ENCODE data around the gene GDPD3.
"Not testable (repeated sequence)": the region's sequence is repeated elsewhere in the genome, so short reads cannot be mapped to it uniquely, and the experiment has no call there.

Gene GDPD3

DNA sequence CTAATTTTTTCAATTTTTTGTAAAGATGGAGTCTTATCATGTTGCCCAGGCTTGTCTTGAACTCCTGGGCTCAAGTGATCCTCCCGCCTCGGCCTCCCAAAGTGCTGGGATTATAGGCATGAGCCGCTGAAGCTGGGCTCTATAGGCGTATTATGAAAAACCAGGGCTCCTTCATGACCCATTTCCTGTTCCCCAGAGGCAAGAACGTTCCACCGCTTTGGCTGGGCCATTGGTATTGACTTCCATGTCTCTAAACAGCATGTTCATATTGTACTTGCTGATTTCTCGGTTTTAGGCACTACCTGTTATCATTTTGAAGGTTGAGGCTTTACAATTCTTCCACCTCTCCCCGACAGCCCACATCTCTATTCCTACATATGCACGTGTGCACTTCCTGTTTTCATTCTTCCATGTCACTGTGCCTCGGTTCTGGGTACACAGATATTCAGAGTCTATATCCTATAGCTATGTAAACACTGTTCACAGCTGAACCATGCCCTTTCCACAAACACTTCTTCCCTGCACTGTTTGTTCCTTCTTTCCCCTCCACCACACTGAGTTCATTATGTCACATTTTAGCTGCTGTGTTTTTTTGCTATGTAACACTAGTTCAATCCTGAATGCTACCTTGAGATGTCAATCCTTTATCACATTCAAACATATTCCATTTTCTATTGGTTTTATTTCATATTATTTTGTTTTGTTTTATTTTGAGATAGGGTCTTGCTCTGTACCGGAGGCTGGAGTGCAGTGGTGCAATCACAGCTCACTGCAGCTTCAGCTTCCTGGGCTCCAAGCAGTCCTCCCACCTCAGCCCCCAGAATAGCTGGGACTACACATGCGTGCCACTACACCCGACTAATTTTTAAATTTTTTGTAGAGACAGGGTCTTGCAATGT lies 26.5 kb upstream of the GDPD3 start:
- H3K4me1 ChIP-seq (ENCODE audit: insufficient read depth, low read length) = no peaks in the 10 kb centered on the region
- H3K36me3 ChIP-seq (ENCODE audit: insufficient read depth, low read length) = no peaks in the 10 kb centered on the region
- H3K9ac ChIP-seq (ENCODE audit: low read depth, low read length) = no peak overlapping the region
- H3K9me3 ChIP-seq (ENCODE audit: control insufficient read depth, insufficient read depth, low read length) = no peaks in the 10 kb centered on the region

DNA sequence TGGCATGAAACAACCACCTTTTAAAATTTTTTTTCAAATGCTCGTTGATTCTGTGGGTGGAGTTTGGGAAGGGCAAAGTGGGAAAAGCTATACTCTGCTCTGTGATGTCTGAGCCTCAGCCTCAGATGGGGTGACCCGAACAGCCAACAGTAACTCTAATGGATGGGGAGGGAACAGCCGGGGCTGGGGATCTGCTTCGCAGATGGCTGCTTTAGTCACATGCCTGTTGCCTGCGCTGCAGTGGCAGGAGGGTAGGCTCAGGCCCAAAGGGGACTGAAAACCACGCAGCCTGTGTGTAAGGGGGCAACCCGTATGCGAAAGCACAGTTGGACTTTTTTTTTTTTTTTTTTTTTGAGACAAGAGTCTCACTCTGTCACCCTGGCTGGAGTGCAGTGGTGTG lies 24.6 kb upstream of the GDPD3 start:
- H3K4me1 ChIP-seq (ENCODE audit: insufficient read depth, low read length) = no peaks in the 10 kb centered on the region

DNA sequence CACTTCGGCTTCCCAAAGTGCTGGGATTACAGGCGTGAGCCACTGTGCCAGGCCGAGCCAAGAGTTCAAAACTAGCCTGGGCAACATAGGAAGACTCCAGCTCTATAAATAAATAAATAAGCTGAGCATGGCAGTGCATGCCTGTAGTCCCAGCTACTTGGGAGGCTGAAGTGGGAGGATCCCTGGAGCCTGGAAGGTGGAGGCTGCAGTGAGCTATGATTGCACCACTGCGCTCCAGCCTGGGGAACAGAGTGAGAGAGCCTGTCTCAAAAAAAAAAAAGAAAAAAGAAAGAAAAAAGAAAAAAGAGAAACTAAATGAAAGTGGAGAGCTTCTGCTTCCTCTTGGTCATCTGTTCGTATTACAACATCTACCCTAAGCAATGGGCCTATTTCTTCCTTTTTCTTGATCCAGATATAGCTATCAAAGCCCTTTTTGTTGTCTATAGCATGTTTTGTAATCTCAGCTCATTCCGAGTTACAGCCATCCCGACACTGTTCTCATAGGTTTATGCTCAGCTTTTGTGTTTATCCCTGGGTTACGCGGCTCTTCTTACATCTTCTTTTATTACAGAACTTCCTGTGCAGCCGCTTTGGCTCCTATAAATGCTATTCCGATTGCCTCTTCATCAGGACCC lies 23.8 kb upstream of the GDPD3 start:
- Histone ChIP-seq H3K4me1 (ENCODE audit: insufficient read depth, low read length) (no peaks in the 10 kb centered on the region), H3K36me3 (ENCODE audit: insufficient read depth, low read length) (no peaks in the 10 kb centered on the region), H3K9ac (ENCODE audit: low read depth, low read length) (no peak overlapping the region), H3K9me3 (ENCODE audit: control insufficient read depth, insufficient read depth, low read length) (no peaks in the 10 kb centered on the region)

More for the DNA sequence above, 24.6 kb upstream of the GDPD3 start:
- Histone ChIP-seq H3K9ac (ENCODE audit: low read depth, low read length) (no peak overlapping the region), H3K9me3 (ENCODE audit: control insufficient read depth, insufficient read depth, low read length) (no peaks in the 10 kb centered on the region), H3K36me3 (ENCODE audit: insufficient read depth, low read length) (no peaks in the 10 kb centered on the region)

DNA sequence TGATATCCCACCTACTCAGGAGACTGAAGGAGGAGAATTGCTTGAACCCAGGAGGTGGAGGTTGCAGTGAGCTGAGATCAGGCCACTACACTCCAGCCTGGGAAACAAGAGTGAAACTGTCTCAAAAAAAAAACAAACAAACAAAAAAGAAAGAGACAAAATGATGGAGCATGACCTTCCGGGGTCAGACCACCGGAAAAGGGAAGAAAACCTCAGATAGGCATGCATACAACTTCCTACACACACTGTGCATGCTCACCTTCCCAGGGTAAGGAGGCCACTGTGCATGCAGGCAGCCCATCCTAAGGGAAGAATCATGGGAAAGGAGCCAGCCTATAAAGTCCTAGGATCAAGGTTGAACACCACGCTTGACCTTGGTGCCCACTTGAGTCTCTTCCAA lies 19.3 kb upstream of the GDPD3 start:
- Histone ChIP-seq H3K36me3 (ENCODE audit: insufficient read depth, low read length) (no peaks in the 10 kb centered on the region), H3K4me1 (ENCODE audit: insufficient read depth, low read length) (no peaks in the 10 kb centered on the region), H3K9ac (ENCODE audit: low read depth, low read length) (no peak overlapping the region), H3K9me3 (ENCODE audit: control insufficient read depth, insufficient read depth, low read length) (no peaks in the 10 kb centered on the region)

DNA sequence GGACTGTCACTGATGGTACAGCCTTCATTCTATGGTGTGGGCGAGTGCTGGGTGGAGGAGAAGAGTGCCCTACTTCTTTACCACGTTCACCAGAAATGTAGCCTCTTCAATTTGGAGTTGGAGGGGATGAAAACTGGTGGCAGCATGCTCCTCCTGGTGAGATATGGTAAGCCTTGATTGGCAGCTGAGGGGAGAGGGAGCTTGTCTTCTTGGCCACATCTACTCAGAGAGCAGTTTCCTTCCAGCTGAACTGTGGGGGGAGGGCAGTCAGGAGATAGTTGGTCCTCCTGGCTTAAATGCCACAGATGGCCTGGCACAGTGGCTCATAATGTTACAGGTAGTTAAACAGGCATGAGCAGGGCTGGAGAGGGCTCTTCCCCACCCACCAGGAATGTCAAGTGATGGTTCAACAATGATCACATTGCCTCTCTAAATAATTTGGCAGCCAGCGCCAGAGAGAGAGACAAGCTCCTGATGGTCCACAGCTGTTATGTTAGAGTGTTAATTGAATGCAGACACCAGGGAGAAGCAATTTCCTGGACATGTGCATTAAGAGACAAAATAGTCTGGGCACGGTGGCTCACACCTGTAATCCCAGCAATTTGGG lies 18.6 kb upstream of the GDPD3 start:
- Histone ChIP-seq H3K36me3 (ENCODE audit: insufficient read depth, low read length) (no peaks in the 10 kb centered on the region), H3K9ac (ENCODE audit: low read depth, low read length) (no peak overlapping the region), H3K4me1 (ENCODE audit: insufficient read depth, low read length) (no peaks in the 10 kb centered on the region), H3K9me3 (ENCODE audit: control insufficient read depth, insufficient read depth, low read length) (no peaks in the 10 kb centered on the region)

DNA sequence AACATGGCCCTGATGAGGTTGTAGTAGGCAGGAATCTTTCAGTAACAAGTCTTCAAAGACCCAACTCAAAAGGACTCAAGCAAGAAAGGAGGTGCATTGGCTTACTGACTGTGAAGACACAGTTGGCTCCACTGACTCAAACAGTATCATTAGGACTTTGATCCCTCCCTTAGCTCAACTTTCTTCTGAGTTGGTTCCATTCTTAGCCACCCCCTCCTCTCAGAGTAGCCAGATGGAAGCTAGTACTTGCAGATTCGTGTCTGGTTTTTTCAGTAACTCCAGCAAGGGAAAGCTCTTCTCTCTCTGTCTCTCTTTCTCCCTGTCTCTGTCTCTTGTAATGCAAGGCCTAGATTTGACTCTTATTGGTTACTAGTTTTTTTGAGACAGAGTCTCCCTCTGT lies 14.7 kb upstream of the GDPD3 start:
- no peaks in the 10 kb centered on the region for H3K36me3 ChIP-seq (ENCODE audit: insufficient read depth, low read length)
- no peaks in the 10 kb centered on the region for H3K4me1 ChIP-seq (ENCODE audit: insufficient read depth, low read length)
- H3K9ac ChIP-seq (ENCODE audit: low read depth, low read length) = no peak overlapping the region
- no peaks in the 10 kb centered on the region for H3K9me3 ChIP-seq (ENCODE audit: control insufficient read depth, insufficient read depth, low read length)

DNA sequence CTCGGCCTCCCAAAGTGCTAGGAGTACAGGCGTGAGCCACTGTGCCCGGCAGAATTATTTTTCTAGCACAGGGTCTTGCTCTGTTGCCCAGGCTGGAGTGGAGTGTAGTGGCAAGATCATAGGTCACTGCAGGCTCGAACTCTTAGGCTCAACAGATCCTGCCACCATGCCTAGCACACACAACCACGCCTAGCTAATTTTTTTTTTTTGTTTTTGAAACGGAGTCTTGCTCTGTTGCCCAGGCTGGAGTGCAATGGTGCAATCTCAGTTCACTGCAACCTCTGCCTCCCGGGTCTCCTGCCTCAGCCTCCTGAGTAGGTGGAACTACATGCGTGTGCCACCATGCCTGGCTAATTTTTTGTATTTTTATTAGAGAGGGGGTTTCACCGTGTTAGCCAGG lies 12.4 kb upstream of the GDPD3 start:
- not testable (repeated sequence) for H3K9me3 ChIP-seq (ENCODE audit: control insufficient read depth, insufficient read depth, low read length); H3K4me1 ChIP-seq (ENCODE audit: insufficient read depth, low read length); H3K36me3 ChIP-seq (ENCODE audit: insufficient read depth, low read length); H3K9ac ChIP-seq (ENCODE audit: low read depth, low read length)

DNA sequence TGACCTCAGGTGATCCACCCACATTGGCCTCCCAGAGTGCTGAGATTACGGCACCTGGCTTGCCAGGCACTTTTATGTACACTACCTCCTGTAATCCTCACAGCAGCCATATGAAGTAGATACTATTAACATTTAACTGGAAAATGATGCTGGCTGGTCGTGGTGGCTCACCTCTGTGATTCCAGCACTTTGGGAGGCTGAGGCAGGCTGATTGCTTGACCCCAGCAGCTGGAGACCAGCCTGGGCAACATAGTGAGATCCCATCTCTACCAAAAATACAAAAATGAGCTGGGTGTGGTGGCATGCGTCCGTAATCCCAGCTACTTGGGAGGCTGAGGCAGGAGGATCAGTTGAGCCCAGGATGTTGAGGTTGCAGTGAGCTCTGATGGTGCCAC lies 11.6 kb upstream of the GDPD3 start:
- H3K4me1 ChIP-seq (ENCODE audit: insufficient read depth, low read length) = no peaks in the 10 kb centered on the region
- no peaks in the 10 kb centered on the region for H3K36me3 ChIP-seq (ENCODE audit: insufficient read depth, low read length)
- no peaks in the 10 kb centered on the region for H3K9me3 ChIP-seq (ENCODE audit: control insufficient read depth, insufficient read depth, low read length)
- no peak overlapping the region for H3K9ac ChIP-seq (ENCODE audit: low read depth, low read length)

DNA sequence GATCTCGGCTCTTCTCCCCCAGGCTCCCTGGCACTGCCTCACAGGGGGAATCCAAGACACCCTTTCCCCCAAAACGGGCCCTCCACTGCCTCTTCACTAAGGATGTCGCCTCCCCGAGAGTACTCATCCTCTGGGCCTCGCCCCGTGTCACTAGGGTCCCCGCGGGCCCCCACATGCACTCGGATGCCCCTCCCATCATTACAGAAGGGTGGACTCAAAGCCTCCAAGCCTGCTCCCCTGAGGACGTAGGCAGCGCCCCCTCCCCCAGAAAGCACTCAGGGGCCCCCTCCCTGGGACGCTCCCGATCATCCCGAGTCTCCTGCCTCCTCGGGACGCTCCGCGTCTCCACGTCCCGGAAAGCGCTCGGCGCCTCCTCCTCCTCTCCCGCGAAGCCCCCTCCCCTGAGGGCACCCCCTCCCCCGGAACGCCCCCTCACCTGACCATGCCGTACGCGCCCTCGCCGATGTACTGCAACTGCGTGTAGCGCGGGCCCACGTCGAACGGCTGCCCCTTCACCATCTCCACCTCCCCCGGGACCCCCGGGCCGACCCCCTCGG lies 9.3 kb upstream of the GDPD3 start:
- Histone ChIP-seq H3K9me3 (ENCODE audit: control insufficient read depth, insufficient read depth, low read length) (no peaks in the 10 kb centered on the region), H3K9ac (ENCODE audit: low read depth, low read length) (peak overlapping the region; percentile 79), H3K36me3 (ENCODE audit: insufficient read depth, low read length) (peaks cover 3% of the 10 kb centered on the region; the same call in 1 of the 2 replicates), H3K4me1 (ENCODE audit: insufficient read depth, low read length) (no peaks in the 10 kb centered on the region)

DNA sequence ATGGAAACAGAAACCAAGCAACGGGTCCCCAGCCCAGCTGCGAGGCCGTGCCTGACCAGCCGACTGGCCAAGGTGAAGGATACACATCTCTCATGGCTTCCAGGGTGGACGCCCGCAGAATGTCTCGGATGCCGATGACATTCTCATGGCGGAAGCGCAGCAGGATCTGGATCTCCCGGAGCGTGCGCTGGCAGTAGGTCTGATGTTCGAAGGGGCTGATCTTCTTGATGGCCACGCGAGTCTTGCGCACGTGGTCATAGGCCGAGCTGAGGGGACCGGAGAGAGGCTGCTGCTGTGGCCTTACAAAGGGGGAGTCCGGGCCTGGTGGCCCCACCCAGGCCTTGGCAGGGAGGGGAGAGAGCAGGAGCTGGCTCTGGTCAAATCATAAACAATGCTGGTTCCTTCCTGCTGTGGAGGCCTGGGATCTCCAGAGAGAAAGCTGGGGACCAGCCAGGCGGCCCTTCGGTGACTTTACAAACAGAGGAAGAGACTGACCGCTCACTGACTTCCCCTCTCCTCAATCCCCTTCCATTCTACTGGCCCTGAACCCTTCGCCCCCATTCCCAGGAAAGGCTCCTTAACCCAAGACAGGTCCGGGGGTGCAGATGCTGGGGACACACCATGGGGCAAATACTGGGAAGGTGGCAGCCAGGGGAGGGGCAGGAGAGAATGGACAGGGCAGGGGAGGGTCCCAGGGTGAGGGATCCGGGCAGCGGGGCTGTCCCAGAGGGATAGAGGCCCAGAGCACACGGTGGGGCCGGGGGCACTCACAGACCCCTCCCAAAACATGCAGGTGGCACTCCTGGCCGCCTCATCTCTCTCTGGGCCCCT lies 8.6 kb upstream of the GDPD3 start:
- H3K9me3 ChIP-seq (ENCODE audit: control insufficient read depth, insufficient read depth, low read length) = no peaks in the 10 kb centered on the region
- peaks cover 3% of the 10 kb centered on the region; the same call in 1 of the 2 replicates for H3K36me3 ChIP-seq (ENCODE audit: insufficient read depth, low read length)
- peak overlapping the region; percentile 79 for H3K9ac ChIP-seq (ENCODE audit: low read depth, low read length)
- H3K4me1 ChIP-seq (ENCODE audit: insufficient read depth, low read length) = no peaks in the 10 kb centered on the region

DNA sequence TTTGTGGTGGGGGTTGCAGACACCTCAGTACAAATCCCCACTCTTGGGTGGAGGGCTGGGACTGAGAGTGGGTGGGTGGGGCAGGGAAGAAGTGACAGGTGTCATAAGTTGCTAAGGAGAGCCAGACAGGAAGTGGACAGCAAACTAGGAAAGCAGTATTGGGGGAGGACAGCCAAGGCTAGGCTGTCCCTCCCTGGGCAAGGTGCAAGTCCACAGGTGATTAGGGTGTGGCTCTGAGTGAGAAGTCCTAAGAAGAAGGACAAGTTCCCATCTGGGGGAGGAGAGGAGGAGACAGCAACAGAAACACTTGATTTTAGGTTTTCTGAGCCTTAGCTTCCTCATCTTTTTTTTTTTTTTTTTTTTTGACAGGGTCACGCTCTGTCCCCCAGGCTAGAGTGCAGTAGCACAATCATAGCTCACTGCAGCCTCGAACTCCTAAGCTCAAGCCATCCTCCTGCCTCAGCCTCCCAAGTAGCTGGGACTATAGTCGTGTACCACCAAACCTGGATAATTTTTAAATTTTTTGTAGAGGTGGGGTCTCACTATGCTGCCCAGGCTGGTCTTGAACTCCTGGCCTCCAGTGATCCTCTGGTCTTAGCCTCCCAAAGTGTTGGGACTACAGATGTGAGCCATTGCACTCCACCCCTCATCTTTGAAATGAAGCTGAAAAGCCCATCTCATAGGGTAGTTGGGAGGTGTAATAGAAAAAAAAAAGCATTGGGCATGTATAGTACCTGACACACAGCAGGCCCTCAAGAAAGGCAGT lies 7.2 kb upstream of the GDPD3 start:
- no peaks in the 10 kb centered on the region for H3K9me3 ChIP-seq (ENCODE audit: control insufficient read depth, insufficient read depth, low read length)
- no peak overlapping the region for H3K9ac ChIP-seq (ENCODE audit: low read depth, low read length)

DNA sequence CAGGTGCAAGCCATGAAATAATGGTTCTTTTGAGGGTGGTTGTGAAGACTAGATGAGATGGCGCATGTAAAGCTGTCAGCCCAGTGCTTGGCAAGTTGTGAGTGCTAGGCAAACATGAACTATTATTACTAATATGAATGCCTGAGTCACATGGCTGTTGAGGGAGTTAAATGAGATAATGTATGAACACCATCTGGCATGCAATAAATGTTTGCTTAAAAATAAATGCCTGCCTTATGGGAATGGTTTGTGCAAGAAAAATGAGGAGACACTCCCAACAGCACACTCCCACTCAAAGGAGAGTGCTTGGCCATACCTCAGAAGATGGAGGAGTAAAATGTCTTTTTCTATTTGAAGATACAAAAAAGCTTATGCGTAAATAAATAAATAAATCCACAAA lies 6.1 kb upstream of the GDPD3 start:
- no peak overlapping the region for H3K9ac ChIP-seq (ENCODE audit: low read depth, low read length)
- peaks cover 3% of the 10 kb centered on the region; the same call in 1 of the 2 replicates for H3K36me3 ChIP-seq (ENCODE audit: insufficient read depth, low read length)
- H3K9me3 ChIP-seq (ENCODE audit: control insufficient read depth, insufficient read depth, low read length) = no peaks in the 10 kb centered on the region
- H3K4me1 ChIP-seq (ENCODE audit: insufficient read depth, low read length) = no peaks in the 10 kb centered on the region

More for the DNA sequence above, 7.2 kb upstream of the GDPD3 start:
- Histone ChIP-seq H3K4me1 (ENCODE audit: insufficient read depth, low read length) (no peaks in the 10 kb centered on the region), H3K36me3 (ENCODE audit: insufficient read depth, low read length) (peaks cover 3% of the 10 kb centered on the region; the same call in 1 of the 2 replicates)

DNA sequence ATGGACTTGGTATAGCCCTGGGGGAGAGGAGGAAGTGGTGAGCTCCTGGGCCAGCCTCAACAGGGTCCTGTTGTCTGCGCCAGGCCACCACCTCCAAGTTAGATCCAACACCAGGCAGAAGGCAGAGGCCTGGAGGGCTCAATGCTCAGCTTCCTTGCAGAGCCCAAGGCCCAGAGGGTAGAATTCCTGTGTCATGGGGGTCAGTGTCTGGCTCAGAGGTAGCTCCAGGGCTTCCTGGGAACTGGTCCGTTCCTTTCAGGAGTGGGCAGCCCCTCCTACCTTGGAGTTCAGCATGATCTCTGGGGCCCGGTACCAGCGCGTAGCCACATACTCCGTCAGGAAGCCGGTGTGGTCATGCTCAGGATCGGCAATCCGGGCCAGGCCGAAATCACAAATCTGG lies 4.4 kb upstream of the GDPD3 start:
- no peaks in the 10 kb centered on the region for H3K4me1 ChIP-seq (ENCODE audit: insufficient read depth, low read length)
- peaks cover 3% of the 10 kb centered on the region; the same call in 1 of the 2 replicates for H3K36me3 ChIP-seq (ENCODE audit: insufficient read depth, low read length)
- no peak overlapping the region for H3K9ac ChIP-seq (ENCODE audit: low read depth, low read length)
- no peaks in the 10 kb centered on the region for H3K9me3 ChIP-seq (ENCODE audit: control insufficient read depth, insufficient read depth, low read length)
